DND-41 (cell line): ENCODE results near the gene KDSR.

Experiments
- ATAC-seq: fragments of 200-7000 bp; cut with Tn5 transposase; 3 replicates; pipeline ENCODE4 v1.9.1; 2021; ENCODE audit warnings: low read depth; ENCODE audit not compliant: insufficient read depth
- DNase-seq: peaks from one replicate; pipeline ENCODE4 v3.0.0-alpha.2; 2020
- H2AFZ ChIP-seq: 2 replicates; pipeline ENCODE4 v1.6.0; 2012; ENCODE audit warnings: low read depth, low read length
- H3K27ac ChIP-seq: 2 replicates; pipeline ENCODE4 v1.5.1; 2012; ENCODE audit warnings: low read length, inconsistent platforms
- H3K27me3 ChIP-seq: fragments of 200-600 bp; sonication (generic); 2 replicates; pipeline ENCODE4 v1.6.0; 2012; ENCODE audit warnings: low read length, mild to moderate bottlenecking, inconsistent platforms; ENCODE audit not compliant: insufficient read depth, poor library complexity
- H3K36me3 ChIP-seq: 2 replicates; pipeline ENCODE4 v1.5.1; 2012; ENCODE audit warnings: low read length, inconsistent platforms; ENCODE audit not compliant: insufficient read depth
- H3K4me1 ChIP-seq: 2 replicates; pipeline ENCODE4 v1.5.1; 2012; ENCODE audit warnings: mild to moderate bottlenecking, low read length; ENCODE audit not compliant: insufficient read depth
- H3K4me2 ChIP-seq: 2 replicates; pipeline ENCODE4 v1.6.0; 2012; ENCODE audit warnings: mild to moderate bottlenecking, moderate library complexity, low read length, inconsistent platforms; ENCODE audit not compliant: insufficient read depth
- H3K4me3 ChIP-seq, 2 experiments: fragments of 200-600 bp in 1 of 2; shearing (Covaris generic) in 1 of 2; 2 replicates each; pipeline ENCODE4 v1.5.1; 2012 to 2016; ENCODE audit warnings: inconsistent platforms in 2 of 2, low read length in 2 of 2, mild to moderate bottlenecking in 2 of 2, low read depth in 1 of 2, moderate library complexity in 1 of 2
- H3K79me2 ChIP-seq: 2 replicates; pipeline ENCODE4 v1.6.0; 2012; ENCODE audit warnings: low read length, inconsistent platforms; ENCODE audit not compliant: insufficient read depth
- H3K9ac ChIP-seq: 2 replicates; pipeline ENCODE4 v1.6.0; 2012; ENCODE audit warnings: low read depth, mild to moderate bottlenecking, inconsistent platforms, low read length, moderate library complexity
- H3K9me3 ChIP-seq: 2 replicates; pipeline ENCODE4 v1.5.1; 2012; ENCODE audit warnings: low read length, moderate library complexity, mild to moderate bottlenecking, inconsistent platforms; ENCODE audit not compliant: insufficient read depth, severe bottlenecking
- H4K20me1 ChIP-seq: 2 replicates; pipeline ENCODE4 v1.6.0; 2012; ENCODE audit warnings: low read length; ENCODE audit not compliant: insufficient read depth
- CTCF ChIP-seq: IDR thresholded peaks from 2 replicates; pipeline ENCODE4 v1.5.1; 2012; ENCODE audit warnings: borderline replicate concordance, low read length, moderate library complexity, mild to moderate bottlenecking; ENCODE audit not compliant: poor library complexity, severe bottlenecking; ENCODE audit errors: extremely low read depth
- EZH2 ChIP-seq: IDR thresholded peaks from 3 replicates; pipeline ENCODE4 v1.6.1; 2012; ENCODE audit warnings: borderline replicate concordance, low read depth, mild to moderate bottlenecking, moderate library complexity, low read length, inconsistent platforms; ENCODE audit not compliant: severe bottlenecking

Gene KDSR

GRCh38 chr18:63284827-63285733, 81.9 kb downstream of the KDSR start:
- no peak for DNase-seq
- no peak; the same call in 2 of the 3 replicates for ATAC-seq
- no peak overlapping the region for H3K9ac ChIP-seq
- H3K27me3 ChIP-seq, result no peaks in the 10 kb centered on the region
- no peaks in the 10 kb centered on the region for H3K4me1 ChIP-seq
- no peaks in the 10 kb centered on the region for H3K9me3 ChIP-seq
- H3K79me2 ChIP-seq, result peaks cover 100% of the 10 kb centered on the region
- H4K20me1 ChIP-seq, result peaks cover 61% of the 10 kb centered on the region
- no peak overlapping the region for H3K4me2 ChIP-seq
- no peak for TF ChIP-seq CTCF
- TF ChIP-seq EZH2, result no peak
- no peak overlapping the region for H2AFZ ChIP-seq
- H3K4me3 ChIP-seq, result no peak overlapping the region
- H3K36me3 ChIP-seq, result peaks cover 62% of the 10 kb centered on the region
- no peak overlapping the region for H3K27ac ChIP-seq

- no peaks in the 10 kb centered on the region for H3K4me1 ChIP-seq
- H3K9me3 ChIP-seq, result no peaks in the 10 kb centered on the region
- H3K79me2 ChIP-seq, result peaks cover 100% of the 10 kb centered on the region
- DNase-seq (no peak), ATAC-seq (no peak)
- H3K4me2 ChIP-seq, result no peak overlapping the region
- TF ChIP-seq EZH2 (no peak), CTCF (no peak)
- peaks cover 54% of the 10 kb centered on the region for H4K20me1 ChIP-seq
- no peak overlapping the region for H3K9ac ChIP-seq
- H3K4me3 ChIP-seq, result no peak overlapping the region
- H3K36me3 ChIP-seq, result peaks cover 59% of the 10 kb centered on the region
- H2AFZ ChIP-seq, result no peak overlapping the region
- H3K27ac ChIP-seq, result no peak overlapping the region
- no peaks in the 10 kb centered on the region for H3K27me3 ChIP-seq
Measured at GRCh38 chr18:63284173-63284799, 82.7 kb downstream of the KDSR start.

- no peak overlapping the region for H3K4me2 ChIP-seq
- H3K36me3 ChIP-seq, result peaks cover 55% of the 10 kb centered on the region
- H3K9ac ChIP-seq, result no peak overlapping the region
- no peaks in the 10 kb centered on the region for H3K9me3 ChIP-seq
- no peaks in the 10 kb centered on the region for H3K4me1 ChIP-seq
- H4K20me1 ChIP-seq, result peaks cover 54% of the 10 kb centered on the region
- H3K27ac ChIP-seq, result no peak overlapping the region
- DNase-seq (no peak), ATAC-seq (no peak)
- TF ChIP-seq EZH2 (no peak), CTCF (no peak)
- H3K79me2 ChIP-seq, result peaks cover 100% of the 10 kb centered on the region
- H2AFZ ChIP-seq, result no peak overlapping the region
- no peaks in the 10 kb centered on the region for H3K27me3 ChIP-seq
- H3K4me3 ChIP-seq, result no peak overlapping the region
Measured at GRCh38 chr18:63283305-63284094, 83.5 kb downstream of the KDSR start.
